HUES48 (cell line): Measurements from ENCODE around the gene PRKG1.
"Not testable (repeated sequence)": the region's sequence is repeated elsewhere in the genome, so short reads cannot be mapped to it uniquely, and the experiment has no call there.

Experiments used
- H3K27ac ChIP-seq: one replicate; pipeline ENCODE4 v1.7.0; 2013; ENCODE audit warnings: low read depth, low read length, inconsistent platforms
- H3K27me3 ChIP-seq: 2 replicates; pipeline ENCODE4 v1.6.1; 2013; ENCODE audit warnings: mild to moderate bottlenecking, low read length; ENCODE audit not compliant: control insufficient read depth, insufficient read depth
- H3K36me3 ChIP-seq: 2 replicates; pipeline ENCODE4 v1.6.1; 2013; ENCODE audit warnings: low read length; ENCODE audit not compliant: control insufficient read depth, insufficient read depth
- H3K4me1 ChIP-seq: 2 replicates; pipeline ENCODE4 v1.6.1; 2013; ENCODE audit warnings: mild to moderate bottlenecking, low read length; ENCODE audit not compliant: control insufficient read depth, insufficient read depth
- H3K4me3 ChIP-seq: 2 replicates; pipeline ENCODE4 v1.5.1; 2013; ENCODE audit warnings: mild to moderate bottlenecking, low read depth, low read length
- H3K9ac ChIP-seq: 2 replicates; pipeline ENCODE4 v1.6.1; 2013; ENCODE audit warnings: mild to moderate bottlenecking, low read depth, low read length, moderate library complexity
- H3K9me3 ChIP-seq: 2 replicates; pipeline ENCODE4 v1.6.1; 2013; ENCODE audit warnings: low read length; ENCODE audit not compliant: control insufficient read depth, insufficient read depth

Gene PRKG1

DNA sequence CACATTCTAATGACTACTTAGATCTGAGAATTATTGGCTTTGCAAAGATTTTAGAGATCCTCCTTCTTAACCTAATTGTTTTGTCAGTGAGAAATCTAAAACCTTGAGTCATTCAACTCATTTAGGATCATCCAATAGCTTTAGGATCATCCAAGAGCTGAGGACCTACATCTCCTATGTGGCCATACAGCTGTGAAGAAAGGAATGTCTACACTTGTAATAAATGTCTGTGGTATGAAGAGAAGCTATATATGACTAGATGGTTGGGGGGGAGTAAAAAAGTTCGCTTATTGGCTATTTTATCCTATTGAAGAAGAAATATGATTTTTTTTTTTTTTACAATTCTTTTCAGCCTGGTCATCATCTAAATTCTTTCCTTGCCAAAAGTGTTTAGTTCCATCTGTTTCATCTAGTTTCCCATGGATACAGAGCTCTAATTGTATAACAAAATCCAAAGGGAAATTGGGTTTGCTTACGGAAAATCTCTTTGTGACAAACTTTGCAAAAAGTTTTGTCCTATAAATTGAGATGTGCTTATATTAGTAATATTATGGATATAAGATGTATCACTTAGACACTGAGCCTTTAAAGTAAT is 196.7 kb downstream of the PRKG1 start:
- Histone ChIP-seq H3K4me1 (peaks cover 34% of the 10 kb centered on the region), H3K27ac (no peak overlapping the region), H3K9ac (no peak overlapping the region), H3K4me3 (no peak overlapping the region), H3K27me3 (no peaks in the 10 kb centered on the region), H3K9me3 (no peaks in the 10 kb centered on the region), H3K36me3 (no peaks in the 10 kb centered on the region)

GRCh38 chr10:51272099-51272498 is 197.8 kb downstream of the PRKG1 start:
- peaks cover 25% of the 10 kb centered on the region for H3K4me1 ChIP-seq
- not testable (repeated sequence) for H3K4me3 ChIP-seq, H3K36me3 ChIP-seq, H3K9me3 ChIP-seq, H3K27me3 ChIP-seq, H3K27ac ChIP-seq, H3K9ac ChIP-seq

GRCh38 chr10:51272555-51272954 is 198.3 kb downstream of the PRKG1 start:
- H3K9ac ChIP-seq, result no peak overlapping the region
- H3K4me1 ChIP-seq, result peaks cover 20% of the 10 kb centered on the region
- no peak overlapping the region for H3K4me3 ChIP-seq
- H3K27ac ChIP-seq, result no peak overlapping the region
- H3K9me3 ChIP-seq, result no peaks in the 10 kb centered on the region
- no peaks in the 10 kb centered on the region for H3K27me3 ChIP-seq
- no peaks in the 10 kb centered on the region for H3K36me3 ChIP-seq

- Histone ChIP-seq H3K27ac (no peak overlapping the region), H3K9ac (no peak overlapping the region), H3K9me3 (no peaks in the 10 kb centered on the region), H3K27me3 (no peaks in the 10 kb centered on the region), H3K36me3 (no peaks in the 10 kb centered on the region), H3K4me1 (peaks cover 15% of the 10 kb centered on the region), H3K4me3 (no peak overlapping the region)
Observed at GRCh38 chr10:51273574-51273973, 199.3 kb downstream of the PRKG1 start.

GRCh38 chr10:51276097-51276496 is 201.8 kb downstream of the PRKG1 start:
- H3K9me3 ChIP-seq, H3K9ac ChIP-seq, H3K4me1 ChIP-seq, H3K27me3 ChIP-seq, H3K27ac ChIP-seq, H3K4me3 ChIP-seq, H3K36me3 ChIP-seq: not testable (repeated sequence)

DNA sequence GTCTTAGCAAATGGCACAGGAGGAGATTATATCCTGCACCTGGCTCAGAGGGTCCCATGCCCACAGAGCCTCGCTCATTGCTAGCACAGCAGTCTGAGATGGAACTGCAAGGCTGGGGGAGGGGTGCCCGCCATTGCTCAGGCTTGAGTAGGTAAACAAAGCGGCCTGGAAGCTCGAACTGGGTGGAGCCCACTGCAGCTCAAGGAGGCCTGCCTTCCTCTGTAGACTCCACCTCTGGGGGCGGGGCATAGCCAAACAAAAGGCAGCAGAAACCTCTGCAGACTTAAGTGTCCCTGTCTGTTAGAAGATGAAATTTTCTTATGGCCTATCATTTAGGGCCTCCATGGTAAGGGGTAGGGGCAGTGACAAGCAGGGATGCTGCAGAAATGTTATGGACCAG is 207.1 kb downstream of the PRKG1 start:
- H3K4me1 ChIP-seq, result peaks cover 15% of the 10 kb centered on the region
- not testable (repeated sequence) for H3K9me3 ChIP-seq, H3K9ac ChIP-seq, H3K4me3 ChIP-seq, H3K36me3 ChIP-seq, H3K27ac ChIP-seq, H3K27me3 ChIP-seq

- Histone ChIP-seq H3K27me3 (no peaks in the 10 kb centered on the region), H3K4me3 (no peak overlapping the region), H3K4me1 (peaks cover 15% of the 10 kb centered on the region), H3K9me3 (no peaks in the 10 kb centered on the region), H3K36me3 (no peaks in the 10 kb centered on the region), H3K9ac (no peak overlapping the region), H3K27ac (no peak overlapping the region)
Observed at GRCh38 chr10:51285601-51286000, 211.3 kb downstream of the PRKG1 start.

GRCh38 chr10:51288511-51288910 is 214.2 kb downstream of the PRKG1 start:
- Histone ChIP-seq H3K9me3 (no peaks in the 10 kb centered on the region), H3K27me3 (no peaks in the 10 kb centered on the region), H3K4me3 (no peak overlapping the region), H3K27ac (no peak overlapping the region), H3K36me3 (no peaks in the 10 kb centered on the region), H3K4me1 (0 out of 2 replicates have a peak, but pooled peaks cover 6% of the 10 kb centered on the region), H3K9ac (no peak overlapping the region)

- no peaks in the 10 kb centered on the region for H3K36me3 ChIP-seq
- no peak overlapping the region for H3K27ac ChIP-seq
- H3K4me1 ChIP-seq, result no peaks in the 10 kb centered on the region
- no peaks in the 10 kb centered on the region for H3K27me3 ChIP-seq
- H3K4me3 ChIP-seq, result no peak overlapping the region
- no peak overlapping the region for H3K9ac ChIP-seq
- H3K9me3 ChIP-seq, result no peaks in the 10 kb centered on the region
Observed at GRCh38 chr10:51289519-51289918, 215.2 kb downstream of the PRKG1 start.

- Histone ChIP-seq H3K9ac (no peak overlapping the region), H3K4me3 (no peak overlapping the region), H3K4me1 (no peaks in the 10 kb centered on the region), H3K36me3 (no peaks in the 10 kb centered on the region), H3K27me3 (no peaks in the 10 kb centered on the region), H3K27ac (no peak overlapping the region), H3K9me3 (no peaks in the 10 kb centered on the region)
Observed at GRCh38 chr10:51291961-51292360, 217.7 kb downstream of the PRKG1 start.

GRCh38 chr10:51297438-51297837 is 223.2 kb downstream of the PRKG1 start:
- Histone ChIP-seq H3K27me3 (no peaks in the 10 kb centered on the region), H3K9me3 (no peaks in the 10 kb centered on the region), H3K27ac (no peak overlapping the region), H3K4me1 (peaks cover 10% of the 10 kb centered on the region), H3K36me3 (no peaks in the 10 kb centered on the region), H3K9ac (no peak overlapping the region), H3K4me3 (no peak overlapping the region)
